ENCODE results near the gene BIN1.

- TF ChIP-seq EZH2 (IDR thresholded peaks at IDR 0.05; ENCODE audit: insufficient read depth, poor library complexity, severe bottlenecking) = no peak
- TF ChIP-seq EZH2phosphoT487 (IDR thresholded peaks at IDR 0.05; ENCODE audit: insufficient read depth, low read depth) = no peak
Observed at GRCh38 chr2:127045792-127046501, 61.0 kb downstream of the BIN1 start.
